Astrocyte (in vitro differentiated cells and primary cell): ENCODE measurements around the gene PER3.

Experiments
- EZH2 ChIP-seq: IDR thresholded peaks from 2 replicates; pipeline ENCODE4 v1.6.1; 2012; ENCODE audit warnings: mild to moderate bottlenecking, low read length, inconsistent platforms; ENCODE audit not compliant: insufficient read depth
- TF ChIP-seq, protein P1 (sequence below): IDR thresholded peaks from 2 replicates; pipeline ENCODE4 v1.5.1; 2011; ENCODE audit warnings: low read depth, mild to moderate bottlenecking, inconsistent platforms, low read length, moderate library complexity; ENCODE audit not compliant: insufficient read depth

DNA sequence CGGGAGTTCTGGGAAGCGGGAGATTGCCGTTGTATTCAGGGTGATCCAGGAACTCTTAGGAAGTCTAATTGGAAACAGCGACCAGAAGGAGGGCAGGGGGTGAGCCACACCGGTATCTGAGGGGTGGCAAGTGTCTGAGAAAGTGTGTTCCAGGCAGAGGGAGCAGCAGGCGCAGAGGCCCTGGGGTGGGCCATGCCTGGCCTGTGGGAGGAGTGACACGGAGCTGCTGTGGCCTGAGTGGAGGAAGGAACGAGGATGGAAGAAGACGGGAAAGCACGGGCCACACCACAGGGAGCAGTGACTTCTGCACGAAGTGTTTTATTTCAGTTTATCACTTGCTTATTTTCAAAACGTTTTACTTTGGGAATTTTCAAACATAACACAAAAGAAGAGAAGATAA lies 11.3 kb downstream of the PER3 start:
- TF ChIP-seq, protein P1, sequence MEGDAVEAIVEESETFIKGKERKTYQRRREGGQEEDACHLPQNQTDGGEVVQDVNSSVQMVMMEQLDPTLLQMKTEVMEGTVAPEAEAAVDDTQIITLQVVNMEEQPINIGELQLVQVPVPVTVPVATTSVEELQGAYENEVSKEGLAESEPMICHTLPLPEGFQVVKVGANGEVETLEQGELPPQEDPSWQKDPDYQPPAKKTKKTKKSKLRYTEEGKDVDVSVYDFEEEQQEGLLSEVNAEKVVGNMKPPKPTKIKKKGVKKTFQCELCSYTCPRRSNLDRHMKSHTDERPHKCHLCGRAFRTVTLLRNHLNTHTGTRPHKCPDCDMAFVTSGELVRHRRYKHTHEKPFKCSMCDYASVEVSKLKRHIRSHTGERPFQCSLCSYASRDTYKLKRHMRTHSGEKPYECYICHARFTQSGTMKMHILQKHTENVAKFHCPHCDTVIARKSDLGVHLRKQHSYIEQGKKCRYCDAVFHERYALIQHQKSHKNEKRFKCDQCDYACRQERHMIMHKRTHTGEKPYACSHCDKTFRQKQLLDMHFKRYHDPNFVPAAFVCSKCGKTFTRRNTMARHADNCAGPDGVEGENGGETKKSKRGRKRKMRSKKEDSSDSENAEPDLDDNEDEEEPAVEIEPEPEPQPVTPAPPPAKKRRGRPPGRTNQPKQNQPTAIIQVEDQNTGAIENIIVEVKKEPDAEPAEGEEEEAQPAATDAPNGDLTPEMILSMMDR = no peak
- TF ChIP-seq EZH2 = no peak
